GM19240 (cell line): ENCODE data around the gene LBX1.

Experiments used
- DNase-seq: peaks from one replicate; pipeline ENCODE4 v3.0.0; 2011; ENCODE audit warnings: low spot score; ENCODE audit not compliant: insufficient read length

The LBX1 gene

DNA sequence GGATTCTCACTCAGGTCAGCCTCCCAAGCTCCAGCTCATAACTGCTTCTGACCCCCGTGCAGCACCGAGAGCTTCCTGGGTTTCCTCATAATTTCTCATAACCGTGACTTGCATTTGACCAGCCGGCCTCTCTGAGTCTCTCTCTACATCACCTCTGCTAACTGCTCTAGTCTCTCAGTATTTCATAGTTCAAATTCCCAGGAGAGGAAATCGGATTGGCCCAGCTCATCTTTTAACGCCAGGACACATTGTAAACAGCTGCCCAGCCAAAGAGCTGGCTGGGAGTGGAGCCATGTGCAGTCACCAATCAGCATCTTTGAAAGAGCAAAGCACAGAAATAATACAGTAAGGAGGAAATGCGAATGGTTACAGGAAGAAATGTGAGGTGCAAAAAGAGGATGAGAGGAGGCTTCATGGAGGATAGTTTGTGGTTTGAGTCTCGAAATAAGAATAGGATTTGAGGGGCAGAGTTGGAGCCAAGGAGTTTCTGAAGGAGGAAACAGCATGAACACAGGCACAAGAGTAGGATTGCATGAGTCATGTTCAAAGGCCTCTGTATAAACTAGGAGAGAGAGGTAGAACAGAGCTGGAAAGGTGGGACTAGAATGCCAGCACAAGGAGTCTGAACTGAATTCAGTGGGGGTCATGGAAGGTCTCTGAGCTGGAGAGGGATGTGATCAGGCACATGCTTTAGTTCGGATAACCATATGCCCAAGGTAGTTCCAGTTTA, 15.2 kb upstream of the LBX1 start:
- DNase-seq, result no peak

DNA sequence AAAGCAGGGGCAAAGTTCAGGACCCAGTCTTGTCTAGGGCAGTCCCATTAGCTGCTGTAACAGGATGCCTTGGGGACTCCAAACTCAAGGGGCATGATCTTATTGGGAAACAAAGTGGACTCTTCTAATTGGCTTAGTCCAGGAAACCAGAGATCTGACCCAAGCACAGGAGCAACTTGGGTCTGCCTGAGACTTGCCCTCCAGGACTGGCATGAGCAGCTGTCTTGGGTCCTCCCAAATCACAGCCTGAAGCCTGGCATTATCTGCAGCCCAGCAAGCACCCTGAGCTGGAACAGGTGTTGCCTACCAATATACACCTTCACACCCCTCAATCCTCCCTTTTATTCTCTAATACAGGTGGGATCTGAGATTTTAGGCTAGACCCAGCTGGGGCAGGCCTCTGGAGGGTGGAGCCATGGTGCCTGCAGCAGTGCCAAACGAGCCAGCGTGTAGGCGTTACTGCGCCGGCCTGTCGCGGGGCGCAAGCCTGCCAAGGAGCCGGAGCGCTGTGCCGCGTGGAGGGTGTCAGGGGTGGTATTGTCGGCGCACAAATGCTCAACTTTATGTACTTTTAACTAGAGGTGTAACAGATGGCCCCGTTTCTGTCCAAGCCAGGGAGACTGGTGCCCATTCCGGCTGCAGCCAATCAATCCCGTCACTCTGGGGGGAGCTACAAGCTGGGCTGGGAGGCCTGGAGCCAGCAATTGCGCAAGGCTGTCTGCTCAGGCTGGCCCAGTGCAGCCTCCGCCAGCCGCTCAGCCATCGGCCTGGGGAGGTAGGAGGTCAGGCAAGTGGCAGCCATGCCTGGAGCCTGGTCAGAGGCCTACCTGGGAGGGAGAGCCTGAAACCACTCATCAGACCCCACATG, 12.8 kb upstream of the LBX1 start:
- DNase-seq, result no peak

DNA sequence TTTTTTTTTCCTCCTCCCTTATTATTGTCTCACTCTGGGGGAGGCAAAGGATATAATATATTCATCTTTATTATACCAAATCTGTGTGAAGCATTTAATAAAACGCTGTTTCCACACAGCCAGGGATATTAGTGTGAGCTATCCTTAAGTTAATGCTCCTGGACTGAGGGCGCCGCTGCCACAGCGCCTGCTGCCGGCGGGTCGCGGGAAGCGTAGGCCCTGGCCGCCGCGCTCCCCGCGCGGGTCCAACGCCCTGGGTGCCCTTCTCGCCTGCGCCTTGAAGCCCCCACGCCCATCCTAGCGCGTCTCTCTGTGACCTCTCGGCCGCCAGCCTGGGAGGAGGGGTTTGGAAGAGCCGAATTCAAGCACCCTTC, 9.5 kb upstream of the LBX1 start:
- no peak for DNase-seq

DNA sequence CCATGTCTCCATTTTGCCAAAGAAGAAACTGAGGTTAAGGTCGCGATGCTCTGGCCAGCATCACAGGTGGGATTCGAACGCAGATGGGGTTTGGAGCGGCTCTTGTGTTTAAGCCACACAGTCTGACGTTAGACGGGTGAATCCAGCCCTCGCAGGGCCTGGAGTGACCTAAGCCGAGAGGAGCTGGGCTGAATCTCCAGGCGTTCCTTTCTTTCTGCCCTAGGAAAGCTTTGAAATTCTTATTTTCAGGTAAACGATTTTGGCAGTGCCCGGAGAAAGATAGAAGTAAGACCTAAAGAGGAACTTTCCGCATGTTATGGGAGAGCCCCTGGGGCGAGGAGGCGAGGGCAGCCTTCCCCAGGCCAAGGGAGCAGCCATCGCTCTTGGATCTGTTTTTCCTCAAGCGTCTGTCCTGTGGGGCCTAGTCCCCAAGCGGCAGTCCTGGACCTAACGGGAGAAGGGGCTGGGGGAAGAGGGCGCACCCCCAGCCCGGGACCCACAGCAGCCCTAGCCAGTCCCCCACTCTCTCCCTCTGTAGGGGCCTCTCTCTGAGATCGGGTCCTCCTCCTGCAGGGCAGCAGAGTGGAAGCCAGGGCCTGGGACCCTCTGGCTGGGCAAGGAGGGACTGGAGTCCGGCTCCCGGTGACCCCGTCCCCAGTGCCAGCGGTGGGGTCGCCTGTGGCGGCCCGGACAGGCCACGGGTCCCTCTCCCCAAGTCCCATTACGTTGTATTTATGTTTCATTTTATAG, 8.9 kb upstream of the LBX1 start:
- no peak for DNase-seq

DNA sequence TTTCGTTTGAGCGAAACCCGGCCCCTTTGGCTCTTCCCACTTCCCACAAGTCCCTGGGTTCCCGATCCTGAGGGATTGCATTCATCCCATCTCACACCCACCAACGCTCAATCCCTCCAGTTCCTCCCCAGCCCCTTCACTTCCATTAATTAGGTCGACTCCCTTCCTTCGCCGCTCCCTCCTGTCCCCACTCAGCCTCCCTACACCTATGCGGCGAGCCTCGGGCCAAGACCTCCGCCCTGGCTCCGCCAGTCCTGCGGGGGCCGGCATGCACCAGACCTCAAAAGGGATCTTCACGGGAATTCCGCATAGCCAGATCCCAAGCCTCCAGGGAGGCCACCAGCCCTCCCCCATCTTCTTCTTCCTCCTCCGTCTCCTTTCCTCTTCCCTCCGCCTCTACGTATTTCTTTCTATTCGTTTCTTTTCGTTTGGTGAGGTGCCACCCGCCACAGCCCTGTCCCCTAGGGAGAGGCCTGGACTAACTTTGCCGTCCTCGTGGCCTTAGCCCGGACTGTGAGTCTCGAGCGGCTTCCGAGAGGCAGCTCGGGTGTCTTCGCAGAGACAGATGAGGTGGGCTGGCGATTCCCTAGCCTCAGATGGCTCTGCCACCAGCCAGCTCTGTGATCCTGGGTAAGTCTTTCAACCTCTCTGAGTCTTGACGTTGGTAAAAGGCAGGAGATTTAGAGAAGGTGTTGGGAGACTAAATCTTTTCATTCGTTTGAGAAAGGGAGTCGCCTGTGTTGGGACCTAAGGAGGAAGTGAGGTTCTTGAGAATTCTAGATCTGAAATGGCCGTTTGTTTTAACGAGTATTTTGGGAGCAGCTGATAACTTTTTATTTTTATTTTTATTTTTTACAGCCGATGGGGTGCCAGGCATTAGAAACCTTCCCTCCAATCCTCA, 8.1 kb upstream of the LBX1 start:
- DNase-seq, result no peak

DNA sequence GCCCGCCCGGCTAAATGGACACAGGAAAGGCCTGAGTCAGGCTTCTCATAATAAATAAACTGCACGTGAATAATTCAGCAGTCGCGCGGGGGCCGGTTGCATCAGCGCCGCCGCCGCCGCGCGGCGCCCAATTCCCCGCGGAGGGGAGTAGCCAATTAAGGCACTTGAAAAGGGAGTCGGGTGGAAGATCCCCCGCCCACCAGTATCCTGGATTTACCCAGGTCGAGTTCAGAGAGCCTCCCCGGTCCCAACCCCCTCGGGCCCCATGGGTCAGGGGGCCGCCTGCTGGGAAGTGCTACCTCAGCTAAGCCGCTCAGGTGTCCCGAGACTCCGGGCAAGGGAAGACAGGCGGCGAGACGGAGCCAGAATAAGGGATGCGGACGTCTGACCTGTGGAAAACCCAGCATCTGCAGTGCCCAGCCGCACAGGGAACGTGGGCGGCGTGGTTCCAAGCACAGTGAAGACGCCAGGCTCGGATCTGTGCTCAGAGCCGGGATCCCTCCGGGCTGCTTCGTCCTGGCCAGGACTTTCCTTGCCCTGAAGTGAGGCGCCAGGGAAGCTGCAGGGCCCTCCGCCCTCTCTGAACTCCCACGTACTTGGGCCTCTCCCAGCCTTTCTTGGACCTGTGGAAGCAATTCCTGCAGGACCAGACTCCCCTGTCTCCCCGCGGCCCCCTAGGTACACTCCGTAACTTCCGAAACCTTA, 7.3 kb upstream of the LBX1 start:
- no peak for DNase-seq

DNA sequence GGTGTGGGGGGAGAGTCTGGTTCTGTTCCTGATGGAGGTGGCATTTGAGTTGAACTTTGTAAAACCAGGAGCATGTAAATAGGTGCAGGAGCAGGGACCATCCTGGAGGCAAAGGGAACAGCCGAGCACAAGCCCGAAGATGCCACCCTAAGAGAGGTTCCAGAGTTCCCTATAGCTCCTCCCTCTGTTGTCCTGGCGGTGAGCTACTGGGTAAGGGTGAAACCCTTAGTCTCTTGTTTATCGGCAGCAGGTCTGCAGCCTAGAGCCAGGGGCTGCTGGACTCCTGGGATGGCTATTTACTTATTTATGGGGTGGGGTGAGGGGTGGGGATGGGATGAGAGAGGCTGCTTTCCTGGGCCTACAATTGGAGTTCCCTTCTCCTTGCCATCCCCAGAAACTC, 6.5 kb upstream of the LBX1 start:
- no peak for DNase-seq

DNA sequence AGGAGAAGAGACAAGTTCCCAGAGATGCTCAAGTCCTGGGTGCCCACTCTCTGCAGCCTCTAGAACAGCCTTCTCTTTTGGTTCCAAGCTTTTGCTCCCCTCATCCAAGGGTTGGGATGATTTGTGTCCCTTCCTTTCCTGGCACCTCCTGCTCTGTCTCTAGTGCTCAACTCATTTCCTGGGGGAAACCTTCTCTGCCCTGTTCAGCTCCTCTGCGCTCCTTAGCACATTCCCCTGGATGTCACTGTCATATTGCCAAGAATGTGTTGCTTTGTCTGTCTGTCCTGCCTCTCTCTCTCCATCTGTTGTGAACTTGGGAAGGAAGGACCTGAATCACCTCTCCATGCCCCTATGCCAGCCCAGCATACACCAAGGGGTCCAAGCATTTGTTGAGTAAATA, 5.1 kb upstream of the LBX1 start:
- no peak for DNase-seq

DNA sequence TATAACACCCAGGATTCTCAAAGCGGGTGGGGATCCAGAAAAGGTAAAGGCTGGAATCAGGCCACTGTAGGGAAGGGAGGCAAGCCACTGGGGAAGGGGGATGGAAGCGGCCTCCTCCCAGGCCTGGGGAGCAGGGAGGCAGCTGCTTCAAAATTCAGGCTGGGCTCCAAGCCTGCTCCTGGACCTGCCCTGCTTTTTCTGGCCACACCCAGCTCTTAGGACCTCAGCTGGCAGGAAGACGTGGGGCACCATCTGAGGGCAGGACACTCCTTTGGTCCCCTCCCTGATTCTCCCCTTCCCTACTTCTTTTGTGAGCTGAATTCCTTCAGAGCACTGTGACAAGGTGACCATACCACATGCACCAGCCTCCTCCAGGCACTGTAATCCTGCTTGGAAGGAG, 4.6 kb upstream of the LBX1 start:
- DNase-seq, result no peak

DNA sequence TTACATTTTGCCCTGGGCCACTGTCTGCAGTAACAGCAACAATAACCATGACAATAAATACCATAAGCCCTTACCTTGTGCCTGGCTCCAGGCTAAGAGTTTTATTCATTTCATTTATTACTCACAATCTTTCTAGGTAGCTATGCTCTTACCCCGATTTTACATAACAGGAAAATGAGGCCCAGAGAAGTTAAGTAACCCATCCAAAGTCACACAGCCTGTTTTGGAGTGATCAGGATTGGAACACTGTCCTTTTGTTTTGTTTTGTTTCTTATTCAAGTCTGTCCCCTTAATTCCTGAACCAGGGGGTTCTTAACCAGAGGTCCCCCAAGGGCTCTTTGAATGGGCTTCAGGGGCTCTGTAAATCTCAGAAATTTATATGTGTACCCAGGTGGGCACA, 4.2 kb upstream of the LBX1 start:
- DNase-seq, result no peak

DNA sequence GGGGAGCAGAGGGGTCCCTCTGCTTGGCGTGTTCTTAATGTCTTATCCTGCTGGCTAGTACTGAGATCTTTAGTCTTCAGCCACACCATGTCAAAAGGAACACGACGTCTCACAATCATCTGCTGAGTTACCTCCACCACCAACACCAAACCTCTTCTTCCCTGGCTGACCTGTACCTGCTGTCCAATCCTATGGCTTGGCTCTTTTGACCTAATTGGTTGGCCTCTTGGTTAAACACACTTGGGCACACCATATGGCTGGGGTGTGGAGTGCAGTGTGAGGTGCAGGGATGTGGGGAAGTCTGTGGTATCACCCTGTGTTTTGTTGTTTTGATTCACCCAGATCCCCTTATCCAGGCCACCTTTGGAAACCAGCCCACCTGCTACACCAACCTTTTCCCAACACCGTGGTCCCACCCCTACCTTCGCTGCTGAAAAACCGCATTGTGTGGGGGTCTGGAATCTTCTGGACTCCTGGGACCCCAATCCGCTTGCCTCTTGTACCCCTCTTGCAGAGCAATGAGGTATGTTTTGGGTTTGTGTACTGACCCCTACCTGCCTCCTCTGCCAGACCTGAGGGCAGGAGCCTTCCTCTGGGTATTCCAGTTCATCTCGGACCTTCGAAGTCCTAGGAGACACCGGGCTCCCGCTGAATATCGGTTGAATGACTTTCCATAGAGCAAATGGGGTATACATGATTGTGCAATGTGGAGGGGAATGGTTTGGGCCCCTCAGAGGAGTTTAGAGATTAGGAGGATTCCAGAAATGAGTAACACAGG, 2.8 kb upstream of the LBX1 start:
- DNase-seq, result no peak

DNA sequence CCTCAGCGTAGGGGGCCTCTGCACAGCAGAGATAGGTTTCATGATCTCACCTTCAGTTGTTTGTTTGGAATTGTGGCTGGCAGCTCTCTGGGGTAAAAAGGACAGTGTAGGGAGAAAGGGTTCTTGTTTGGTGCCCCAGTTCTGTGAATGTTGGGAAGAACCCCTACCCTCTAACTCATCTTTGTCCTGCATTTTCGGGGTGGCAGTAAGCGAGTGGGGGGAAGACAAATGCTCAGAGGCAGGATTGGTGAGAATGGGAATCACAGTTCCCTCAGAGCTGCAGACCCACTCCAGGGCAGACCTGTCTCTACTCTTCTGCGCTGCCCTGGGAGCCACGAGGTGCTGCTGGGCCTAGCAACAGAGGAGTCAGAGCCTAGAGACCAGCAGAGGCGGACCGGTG, 1.8 kb upstream of the LBX1 start:
- DNase-seq, result no peak

DNA sequence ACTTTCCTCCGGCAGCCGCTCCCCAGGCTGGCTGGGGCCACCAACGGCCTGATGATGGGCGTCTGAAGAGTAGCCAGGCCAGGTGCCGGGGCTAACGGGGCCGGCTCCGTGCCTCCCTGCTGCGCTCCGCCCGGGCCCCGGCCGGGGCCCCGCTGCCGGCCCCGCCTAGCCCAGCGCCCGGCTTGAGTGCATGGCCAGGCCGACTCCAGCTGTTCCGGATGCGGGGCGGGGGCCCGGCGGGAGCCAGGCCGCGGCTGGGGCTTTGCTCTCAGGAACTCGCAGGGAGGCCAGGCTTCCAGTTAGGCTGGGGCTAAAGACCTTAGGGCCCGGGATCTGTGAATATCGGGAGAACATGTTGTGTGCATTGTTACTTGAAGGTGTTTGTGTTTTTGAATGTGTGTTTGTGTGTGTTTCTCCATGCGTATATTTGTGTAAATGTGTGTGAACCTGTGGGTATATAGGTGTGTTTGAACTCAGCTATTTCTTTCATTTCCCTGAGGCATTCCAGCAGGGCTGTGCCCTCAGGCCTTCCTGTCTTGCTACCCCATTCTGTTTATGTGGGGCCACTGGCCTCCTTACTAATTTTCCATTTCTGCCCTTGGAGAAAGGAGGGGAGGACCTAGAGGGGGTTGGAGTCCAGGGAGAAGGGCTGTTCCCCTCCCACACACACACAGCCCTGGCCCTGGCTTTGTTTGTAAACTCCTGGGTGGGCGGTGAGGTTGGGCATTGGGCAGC, 1.1 kb upstream of the LBX1 start:
- DNase-seq, result no peak

DNA sequence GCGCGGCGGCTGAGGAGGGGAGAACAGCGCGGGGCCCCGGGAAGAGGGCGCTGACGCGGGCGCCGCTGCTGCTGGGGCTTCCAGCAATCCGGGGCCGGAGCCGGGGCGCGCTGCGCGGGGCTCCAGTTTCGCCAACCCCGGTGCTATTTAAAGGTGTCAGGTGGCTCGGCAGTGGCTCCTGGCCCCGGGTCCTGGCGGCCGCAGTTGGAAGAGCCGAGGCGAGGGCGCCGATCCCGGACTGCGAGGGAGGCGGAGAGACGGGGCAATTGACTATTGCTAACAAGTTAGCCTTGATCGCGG, 347 bp downstream of the LBX1 start:
- DNase-seq, result no peak

DNA sequence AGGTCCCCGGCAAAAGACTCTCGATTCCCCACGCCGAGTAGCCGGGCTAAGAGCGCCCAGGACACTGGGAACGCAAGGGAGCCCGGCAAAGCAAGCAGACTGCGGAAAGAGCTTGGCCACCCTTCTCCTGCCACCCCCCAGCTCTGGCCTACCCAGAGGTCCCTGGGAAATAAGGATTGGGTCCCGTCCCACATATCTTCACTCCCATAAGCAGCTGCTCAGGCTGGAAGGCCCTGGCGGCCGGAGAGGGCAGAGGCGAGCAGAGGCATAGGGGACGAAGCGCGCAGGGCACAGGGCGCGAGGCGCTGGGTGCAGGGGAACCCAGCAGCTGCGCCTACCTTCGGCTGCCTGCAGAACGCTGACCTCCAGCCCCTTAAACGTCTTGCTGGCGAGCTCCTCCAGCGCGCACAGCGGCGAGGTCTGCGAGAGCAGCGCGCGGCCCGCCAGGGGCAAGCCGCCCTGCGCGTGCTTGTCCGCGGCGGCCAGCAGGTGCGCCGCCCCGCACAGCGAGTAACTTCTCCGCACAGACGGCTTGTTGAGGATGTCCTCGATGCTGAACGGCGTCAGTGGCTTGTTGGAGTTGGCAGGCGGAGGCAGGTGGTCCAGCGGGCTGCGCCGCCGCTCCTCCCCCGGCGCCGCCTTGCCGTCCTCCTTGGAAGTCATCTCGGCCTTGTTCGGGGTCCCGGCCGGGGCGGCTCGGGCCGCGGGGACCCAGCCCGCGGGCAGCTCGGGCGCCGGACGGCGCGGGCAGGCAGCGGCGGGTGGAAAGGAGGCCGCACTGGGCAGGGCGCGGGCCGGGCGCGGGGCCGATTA, 904 bp downstream of the LBX1 start:
- DNase-seq, result no peak

DNA sequence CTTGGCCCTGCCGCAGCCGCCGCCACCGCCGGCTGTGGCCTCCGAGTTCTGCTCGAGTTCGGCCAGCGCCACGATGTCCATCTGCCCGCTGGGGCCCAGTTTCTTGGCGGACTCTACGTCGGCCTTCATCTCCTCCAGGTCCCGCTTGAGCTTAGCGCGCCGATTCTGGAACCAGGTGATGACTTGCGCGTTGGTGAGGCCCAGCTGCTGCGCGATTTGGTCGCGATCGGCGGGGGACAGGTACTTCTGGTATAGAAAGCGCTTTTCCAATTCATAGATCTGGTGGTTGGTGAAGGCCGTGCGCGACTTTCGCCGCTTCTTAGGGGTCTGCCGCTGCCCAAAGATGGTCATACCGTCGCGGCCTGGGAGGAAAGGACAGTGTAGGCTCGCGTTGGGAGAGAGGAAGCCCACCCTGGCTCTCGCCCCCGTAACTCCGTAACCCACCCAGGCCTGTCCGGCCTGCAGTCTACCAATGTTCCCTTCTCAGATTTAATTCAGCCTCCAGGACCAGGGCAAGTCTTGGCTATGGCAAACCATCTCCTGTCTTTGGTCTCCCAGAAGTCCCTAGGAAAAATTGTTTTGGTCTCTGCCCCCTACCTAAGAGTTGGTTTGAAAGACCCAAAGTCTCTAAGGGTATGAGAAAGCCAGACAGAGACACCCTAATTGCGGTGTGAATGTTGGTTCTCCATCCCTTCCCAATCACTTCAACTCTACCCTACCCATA, 1.7 kb downstream of the LBX1 start:
- DNase-seq, result no peak

DNA sequence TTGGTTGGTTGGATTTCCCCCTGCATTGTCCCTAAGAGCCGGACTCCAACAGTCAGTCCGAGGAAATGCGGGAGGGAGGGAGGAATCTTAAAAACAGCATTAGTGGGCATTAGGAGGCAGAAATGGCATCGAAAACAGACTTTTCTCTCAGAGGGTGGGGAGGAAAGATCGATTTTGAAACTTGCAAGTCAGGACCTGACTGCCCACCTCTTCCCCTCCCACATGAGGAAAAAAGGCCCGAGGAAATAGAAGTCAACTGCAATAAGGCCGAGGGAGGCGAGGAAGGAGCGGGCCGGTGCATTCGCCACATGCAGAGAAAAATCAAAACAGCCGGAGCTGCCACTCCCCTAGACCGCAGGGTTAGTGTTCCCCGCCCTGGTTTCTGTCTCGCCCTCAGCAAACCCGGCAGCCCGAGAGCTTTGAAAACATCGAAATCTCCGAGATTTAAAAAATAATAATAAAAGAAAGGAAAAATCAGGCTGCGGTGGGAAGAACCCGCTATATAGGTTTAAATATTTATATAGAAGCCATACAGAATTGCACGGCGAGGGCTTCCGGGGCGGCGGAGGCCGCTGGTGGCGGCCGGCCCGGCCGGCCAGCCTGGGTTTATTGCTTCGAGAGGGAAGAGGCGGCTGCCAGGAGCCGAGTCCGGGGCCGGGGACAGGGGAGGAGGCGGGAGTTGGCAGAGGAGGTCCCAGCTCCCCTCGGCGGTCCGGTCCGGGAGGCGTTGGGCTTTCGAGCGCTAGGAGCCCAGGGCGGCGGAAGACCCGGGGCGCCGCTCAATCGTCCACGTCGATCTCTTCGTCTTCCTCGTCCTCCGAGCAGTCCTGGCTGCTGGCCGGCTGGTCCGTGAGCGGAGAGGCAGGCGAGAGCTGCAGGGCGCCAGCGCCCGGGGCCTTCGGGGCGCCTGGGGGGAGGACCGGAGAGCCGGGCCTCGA, 2.5 kb downstream of the LBX1 start:
- no peak for DNase-seq
